ENCODE results near the gene DMRT1. TPM values are rescaled to one million over a fixed set of nuclear protein-coding genes. Genes with fewer than 3 reads are reported as not detected.

DMRT1 gene
- total RNA-seq, 6 experiments from 2014 or later: not detected

DNA sequence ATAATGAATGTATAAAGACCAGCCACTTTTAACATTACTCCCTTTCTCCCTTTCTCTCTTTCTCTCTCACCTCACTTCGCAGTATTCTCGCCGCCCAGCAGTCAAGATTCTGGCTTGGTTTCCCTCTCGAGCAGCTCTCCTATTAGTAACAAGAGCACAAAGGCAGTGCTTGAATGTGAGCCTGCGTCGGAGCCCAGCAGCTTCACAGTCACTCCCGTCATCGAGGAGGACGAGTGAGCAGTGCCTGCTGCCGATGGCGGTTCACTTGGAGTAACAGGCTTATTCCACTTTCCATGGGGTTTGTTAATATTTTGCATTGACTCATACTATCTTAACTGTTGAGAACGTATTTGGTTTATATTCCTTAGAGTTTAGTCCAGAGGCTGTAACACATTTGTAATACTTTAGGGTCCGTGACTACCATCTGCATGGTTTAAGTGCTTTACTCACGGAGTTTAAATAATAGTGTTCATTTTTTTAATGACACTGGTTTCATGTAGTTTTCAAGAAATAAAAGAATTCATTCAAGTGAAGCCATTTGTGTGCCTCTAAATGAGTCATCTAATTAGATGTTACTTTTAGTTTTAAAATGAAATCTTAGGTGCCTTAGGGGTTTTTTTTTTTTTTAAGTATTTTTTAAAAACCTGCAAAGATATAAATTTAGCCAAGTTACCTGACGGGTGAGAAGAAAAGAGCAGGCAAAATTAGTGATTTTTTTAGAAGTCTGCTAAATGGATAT is 126.6 kb downstream of the DMRT1 start:
- Mint-ChIP-seq H3K27ac (no peak overlapping the region), H3K9me3 (no peaks in the 10 kb centered on the region), H3K4me3 (peak overlapping the region; percentile 56; the same call in 1 of the 2 replicates), H3K27me3 (ENCODE audit: insufficient read depth) (peaks cover 34% of the 10 kb centered on the region), H3K4me1 (ENCODE audit: low read depth) (peaks cover 9% of the 10 kb centered on the region), H3K36me3 (ENCODE audit: low read depth) (no peaks in the 10 kb centered on the region)
- DNase-seq: peak; percentile 4
- TF ChIP-seq, protein P1, sequence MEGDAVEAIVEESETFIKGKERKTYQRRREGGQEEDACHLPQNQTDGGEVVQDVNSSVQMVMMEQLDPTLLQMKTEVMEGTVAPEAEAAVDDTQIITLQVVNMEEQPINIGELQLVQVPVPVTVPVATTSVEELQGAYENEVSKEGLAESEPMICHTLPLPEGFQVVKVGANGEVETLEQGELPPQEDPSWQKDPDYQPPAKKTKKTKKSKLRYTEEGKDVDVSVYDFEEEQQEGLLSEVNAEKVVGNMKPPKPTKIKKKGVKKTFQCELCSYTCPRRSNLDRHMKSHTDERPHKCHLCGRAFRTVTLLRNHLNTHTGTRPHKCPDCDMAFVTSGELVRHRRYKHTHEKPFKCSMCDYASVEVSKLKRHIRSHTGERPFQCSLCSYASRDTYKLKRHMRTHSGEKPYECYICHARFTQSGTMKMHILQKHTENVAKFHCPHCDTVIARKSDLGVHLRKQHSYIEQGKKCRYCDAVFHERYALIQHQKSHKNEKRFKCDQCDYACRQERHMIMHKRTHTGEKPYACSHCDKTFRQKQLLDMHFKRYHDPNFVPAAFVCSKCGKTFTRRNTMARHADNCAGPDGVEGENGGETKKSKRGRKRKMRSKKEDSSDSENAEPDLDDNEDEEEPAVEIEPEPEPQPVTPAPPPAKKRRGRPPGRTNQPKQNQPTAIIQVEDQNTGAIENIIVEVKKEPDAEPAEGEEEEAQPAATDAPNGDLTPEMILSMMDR (IDR thresholded peaks at IDR 0.05): no peak

DNA sequence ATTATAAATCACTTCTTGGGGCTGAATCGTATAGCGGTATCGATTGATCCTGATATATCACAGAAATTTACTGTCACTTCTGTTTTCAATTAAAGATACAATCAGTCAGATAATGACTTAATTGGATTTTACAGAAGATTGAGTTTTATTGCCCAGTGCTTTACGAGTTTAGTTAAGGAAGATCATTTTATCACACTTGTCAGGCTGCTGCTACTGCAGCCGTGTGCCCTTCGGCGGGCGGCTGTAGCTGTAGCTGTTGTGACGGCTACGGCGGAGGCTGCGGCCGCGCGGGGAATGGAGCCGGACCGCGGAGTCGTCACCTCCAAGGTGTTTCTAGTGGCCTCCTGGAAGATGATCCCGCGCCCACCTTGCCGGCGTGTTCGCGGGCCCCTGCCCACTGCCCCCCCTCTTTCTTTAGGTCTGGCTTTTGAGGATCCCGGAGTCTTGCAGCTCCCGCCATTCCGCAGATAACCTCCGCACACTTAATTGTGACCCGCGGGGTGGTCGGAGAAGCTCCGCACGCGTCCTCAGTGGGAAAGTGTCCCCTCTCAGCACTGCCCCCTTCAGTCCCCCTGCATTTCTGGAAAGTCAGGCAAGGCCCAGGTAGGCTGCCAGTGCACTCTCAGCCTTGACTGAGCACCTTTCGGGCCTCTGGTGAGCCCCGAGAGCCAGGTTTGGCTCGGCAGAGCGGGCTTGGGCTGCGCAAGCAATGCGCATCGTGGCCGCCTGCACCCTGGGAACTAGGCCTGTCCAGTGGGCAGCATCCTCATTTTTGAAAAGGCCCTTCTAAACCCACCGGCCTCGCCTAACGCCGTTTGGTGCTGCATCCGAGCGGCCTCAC is 128.0 kb downstream of the DMRT1 start:
- no peak for DNase-seq
- TF ChIP-seq, protein P1 (IDR thresholded peaks at IDR 0.05): no peak
- no peak overlapping the region for H3K27ac Mint-ChIP-seq
- no peak overlapping the region for H3K4me3 Mint-ChIP-seq
- H3K4me1 Mint-ChIP-seq (ENCODE audit: low read depth): peaks cover 9% of the 10 kb centered on the region
- H3K36me3 Mint-ChIP-seq (ENCODE audit: low read depth): no peaks in the 10 kb centered on the region
- H3K27me3 Mint-ChIP-seq (ENCODE audit: insufficient read depth): peaks cover 49% of the 10 kb centered on the region
- H3K9me3 Mint-ChIP-seq: peaks cover 4% of the 10 kb centered on the region; the same call in 1 of the 2 replicates

DNA sequence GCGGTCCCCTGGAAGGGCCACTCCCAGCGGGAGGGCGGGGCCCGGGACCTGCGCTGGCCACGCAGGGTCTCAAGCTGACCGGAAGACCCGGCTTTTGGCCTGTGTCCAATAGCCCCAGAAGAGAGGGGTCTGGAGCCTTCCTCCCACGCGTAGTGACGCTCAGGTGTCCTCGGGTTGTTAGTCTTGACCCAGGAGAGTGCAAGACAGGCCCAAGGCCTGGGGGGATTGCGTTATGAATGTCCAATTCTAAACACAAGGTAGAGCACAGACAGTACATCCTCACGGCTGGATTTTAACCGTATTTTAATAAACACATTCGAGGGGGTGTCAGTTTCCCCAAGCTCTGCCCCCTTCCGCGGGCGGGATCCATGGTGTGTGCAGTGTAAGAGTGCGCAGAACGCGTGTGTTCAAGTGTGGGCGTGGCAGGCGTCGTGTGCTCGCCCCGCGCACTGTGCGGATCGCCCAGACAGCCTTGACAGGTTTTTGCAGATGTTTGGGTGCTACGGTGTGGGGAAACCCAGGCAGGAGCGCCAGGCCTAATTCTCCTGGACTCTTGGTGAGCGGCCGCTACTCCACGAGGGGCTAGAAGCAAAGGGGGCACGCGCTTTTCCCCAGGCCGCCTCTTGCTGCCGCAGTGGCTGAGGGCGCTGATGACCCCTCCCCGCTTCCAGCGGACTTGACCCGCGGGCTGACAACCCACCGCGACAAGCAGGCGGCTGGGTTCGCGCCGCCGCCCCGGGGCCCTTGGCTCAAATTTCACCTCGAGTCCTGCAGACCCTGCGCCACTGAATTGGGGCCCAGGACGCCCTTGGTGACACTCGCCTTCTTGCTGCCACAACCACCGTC is 128.9 kb downstream of the DMRT1 start:
- Mint-ChIP-seq H3K4me1 (ENCODE audit: low read depth) (peaks cover 9% of the 10 kb centered on the region), H3K36me3 (ENCODE audit: low read depth) (no peaks in the 10 kb centered on the region), H3K9me3 (peaks cover 4% of the 10 kb centered on the region; the same call in 1 of the 2 replicates), H3K27me3 (ENCODE audit: insufficient read depth) (peaks cover 57% of the 10 kb centered on the region), H3K27ac (no peak overlapping the region), H3K4me3 (no peak overlapping the region)
- no peak for DNase-seq
- TF ChIP-seq, protein P1 (IDR thresholded peaks at IDR 0.05): no peak

DNA sequence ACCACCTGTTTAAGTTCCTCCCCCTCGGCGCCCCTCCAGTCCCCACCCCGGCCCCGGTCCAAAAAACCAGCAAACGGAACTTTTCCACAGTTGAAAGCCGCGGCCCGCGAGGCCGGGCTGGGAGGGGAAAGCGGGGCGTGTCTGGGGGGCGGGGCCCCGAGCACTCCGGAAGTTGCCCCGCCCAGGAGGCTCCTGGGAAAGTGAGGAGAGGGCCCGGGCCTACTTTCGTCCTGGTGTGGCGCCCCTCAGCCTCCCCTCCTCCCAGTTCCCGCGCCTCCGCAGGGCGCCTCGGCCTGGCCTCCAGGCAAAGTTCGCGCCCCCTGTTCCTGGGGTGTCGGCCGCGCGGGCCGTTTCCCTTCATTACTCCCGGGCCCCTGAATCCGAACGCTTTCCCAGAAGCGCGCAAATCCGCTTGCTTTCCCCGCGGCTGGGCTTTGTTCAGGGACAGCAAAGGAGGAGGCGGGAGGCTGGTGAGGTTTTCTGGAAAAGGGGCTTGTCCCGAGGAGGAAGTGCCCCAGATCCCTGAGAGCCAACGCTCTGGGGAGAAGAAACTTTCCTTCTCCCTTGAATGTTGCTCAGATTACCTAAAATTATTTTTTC is 130.5 kb downstream of the DMRT1 start:
- Mint-ChIP-seq H3K27ac (no peak overlapping the region), H3K36me3 (ENCODE audit: low read depth) (0 out of 2 replicates have a peak, but pooled peaks cover 5% of the 10 kb centered on the region), H3K9me3 (peaks cover 4% of the 10 kb centered on the region; the same call in 1 of the 2 replicates), H3K4me3 (no peak overlapping the region), H3K27me3 (ENCODE audit: insufficient read depth) (peaks cover 57% of the 10 kb centered on the region), H3K4me1 (ENCODE audit: low read depth) (peaks cover 9% of the 10 kb centered on the region)
- no peak for DNase-seq
- TF ChIP-seq, protein P1 (IDR thresholded peaks at IDR 0.05): no peak
